AG20443 (cell line): ENCODE results near the gene PLEKHJ1.

ENCODE experiments used
- DNase-seq: peaks from one replicate; pipeline ENCODE4 v3.0.0; 2012; ENCODE audit warnings: low spot score, mixed read lengths

Gene PLEKHJ1

GRCh38 chr19:2249010-2249866 lies 13.1 kb upstream of the PLEKHJ1 start, which contains the start of gene AMH:
Gene AMH, plus strand, starts transcription at chr19:2249323. Its CDS starts 10 bp downstream, at chr19:2249333.
- DNase-seq = no peak

- no peak for DNase-seq
These were observed 12.2 kb upstream of the PLEKHJ1 start for GRCh38 chr19:2248136-2249009.

- DNase-seq = no peak
These were observed 11.4 kb upstream of the PLEKHJ1 start for GRCh38 chr19:2247433-2248101.

GRCh38 chr19:2246801-2247361 lies 10.8 kb upstream of the PLEKHJ1 start:
- DNase-seq = peak; percentile 63

DNA sequence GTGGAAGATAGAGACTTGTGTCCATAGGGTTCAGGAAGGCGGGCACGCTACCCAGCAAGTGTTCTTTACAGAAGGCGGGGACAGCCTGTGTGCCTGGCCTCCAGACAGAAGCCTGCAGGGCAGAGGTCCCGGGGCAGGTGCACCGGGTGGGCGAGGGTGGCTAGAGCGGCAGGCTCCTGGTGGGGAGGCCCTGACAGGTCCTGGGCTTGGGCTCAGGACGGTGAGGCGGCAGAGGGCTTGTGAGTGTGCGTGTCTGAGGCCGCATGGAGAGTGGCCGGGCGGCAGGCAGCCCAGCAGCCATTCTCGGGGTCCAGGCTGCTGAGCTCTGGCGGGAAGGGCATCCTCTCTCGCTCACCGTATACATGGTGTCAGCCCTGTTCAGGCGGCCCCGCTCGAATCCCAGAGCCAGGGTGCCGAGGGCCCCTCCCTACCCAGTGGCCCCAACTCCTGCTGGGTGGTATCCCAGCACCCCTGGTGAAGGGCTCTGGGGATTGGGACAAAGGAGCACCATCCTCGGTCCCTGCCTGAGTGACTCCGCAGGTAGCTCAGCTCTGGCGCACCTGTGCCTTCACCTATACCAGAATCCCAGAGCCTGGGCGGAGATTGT lies 10.0 kb upstream of the PLEKHJ1 start:
- no peak for DNase-seq

GRCh38 chr19:2245273-2245672 lies 9.1 kb upstream of the PLEKHJ1 start:
- no peak for DNase-seq

- DNase-seq = no peak
These were observed 8.4 kb upstream of the PLEKHJ1 start for GRCh38 chr19:2244486-2244885.

GRCh38 chr19:2244125-2244411 lies 7.9 kb upstream of the PLEKHJ1 start:
- no peak for DNase-seq

DNA sequence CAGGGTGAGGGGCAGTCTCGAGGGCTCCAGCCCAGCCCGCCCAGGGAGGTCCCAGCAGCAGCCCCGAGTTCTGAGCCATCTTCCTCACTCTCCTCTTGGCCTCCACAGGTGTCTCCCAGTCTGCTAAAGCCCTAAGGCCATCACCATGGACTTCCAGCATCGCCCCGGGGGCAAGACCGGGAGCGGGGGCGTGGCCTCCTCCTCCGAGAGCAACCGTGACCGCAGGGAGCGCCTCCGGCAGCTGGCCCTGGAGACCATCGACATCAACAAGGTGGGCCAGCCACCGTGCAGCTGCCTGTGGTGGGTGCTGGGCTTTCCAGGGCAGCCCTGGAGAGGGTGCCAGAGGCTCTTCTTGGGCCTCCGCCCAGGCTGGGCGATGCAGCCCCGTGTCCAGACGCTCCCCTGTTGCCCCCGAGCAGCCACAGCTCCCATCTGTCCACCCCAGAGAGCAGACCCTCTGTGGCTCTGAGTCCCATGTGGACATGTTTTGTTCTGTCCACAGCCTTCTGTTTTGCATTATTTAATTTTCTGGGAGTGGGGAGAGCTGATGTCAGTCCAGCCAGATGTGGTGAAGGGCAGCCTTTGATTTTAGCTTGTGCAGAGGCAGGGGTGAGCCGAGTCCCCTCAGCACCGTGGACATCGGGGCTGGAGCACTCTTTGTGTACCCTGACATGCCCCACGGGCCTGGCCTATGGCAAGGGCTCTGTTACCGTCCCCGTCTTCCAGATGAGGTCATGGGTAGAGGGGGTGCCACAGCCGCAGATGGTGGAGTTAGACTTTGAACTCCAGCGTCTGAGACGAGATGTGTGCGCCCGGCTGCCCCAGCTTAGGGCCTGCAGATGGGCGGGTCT lies 7.4 kb upstream of the PLEKHJ1 start:
- no peak for DNase-seq

GRCh38 chr19:2242816-2243215 lies 6.7 kb upstream of the PLEKHJ1 start:
- no peak for DNase-seq

DNA sequence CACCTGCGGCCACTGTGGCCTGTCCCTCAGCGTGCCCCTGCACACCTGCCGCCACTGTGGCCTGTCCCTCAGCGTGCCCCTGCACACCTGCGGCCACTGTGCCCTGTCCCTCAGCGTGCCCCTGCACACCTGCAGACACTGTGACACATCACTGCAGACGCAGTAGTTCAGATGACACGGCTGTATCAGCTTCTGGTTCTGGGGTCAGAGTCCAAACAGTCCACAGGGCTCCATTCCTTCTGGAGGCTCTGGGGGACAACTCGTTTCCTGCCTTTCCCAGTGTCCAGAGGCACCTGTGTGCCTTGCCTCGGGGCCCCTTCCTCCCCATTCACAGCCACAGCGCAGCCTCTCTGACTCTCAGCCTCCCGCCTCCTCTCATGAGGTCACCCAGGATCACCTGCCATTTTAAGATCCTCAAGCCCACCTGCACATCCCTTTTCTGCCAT lies 6.0 kb upstream of the PLEKHJ1 start:
- DNase-seq = no peak

DNA sequence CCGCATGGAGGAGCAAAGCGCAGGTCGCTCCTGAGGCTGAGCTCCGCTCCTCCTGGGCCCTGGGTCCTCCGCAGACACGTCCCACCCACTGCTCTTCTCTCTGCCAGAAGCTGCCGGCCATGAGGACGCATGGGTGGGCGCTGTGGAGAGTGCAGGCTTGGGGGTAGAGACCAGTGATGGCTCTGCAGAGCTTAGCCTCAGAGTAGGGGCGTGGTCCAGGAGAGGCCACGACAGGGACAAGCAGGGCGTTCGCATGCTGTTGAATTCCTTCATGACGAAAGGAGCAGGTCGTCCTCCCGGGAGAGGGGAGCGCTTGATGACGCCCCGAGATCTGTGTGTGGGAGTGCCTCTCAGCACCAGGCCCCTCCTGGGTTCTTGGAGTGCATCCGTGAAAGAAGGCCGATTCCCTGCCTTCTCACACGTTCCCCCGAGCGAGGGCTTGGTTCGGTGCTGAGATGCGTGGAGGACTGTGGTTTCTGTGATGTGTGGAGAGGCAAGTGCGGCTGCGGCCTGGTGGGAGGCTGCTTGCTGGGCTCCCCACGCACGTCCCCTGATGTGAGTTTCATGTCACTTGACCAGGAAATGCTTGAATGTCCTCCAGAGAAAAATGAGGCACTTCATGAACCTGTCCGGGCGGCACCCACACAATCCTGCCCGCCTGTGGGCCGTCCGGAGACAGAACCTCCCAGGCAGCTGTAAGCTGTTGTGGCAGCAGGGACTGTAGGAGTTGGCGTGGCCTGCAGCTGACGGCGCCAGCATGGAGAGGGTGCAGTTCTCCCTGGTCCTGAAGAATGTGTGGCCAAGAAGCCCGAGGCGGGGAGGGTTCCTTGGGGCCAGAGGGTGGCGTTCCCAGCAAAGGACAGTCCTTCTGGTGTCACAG lies 5.0 kb upstream of the PLEKHJ1 start:
- no peak for DNase-seq

DNA sequence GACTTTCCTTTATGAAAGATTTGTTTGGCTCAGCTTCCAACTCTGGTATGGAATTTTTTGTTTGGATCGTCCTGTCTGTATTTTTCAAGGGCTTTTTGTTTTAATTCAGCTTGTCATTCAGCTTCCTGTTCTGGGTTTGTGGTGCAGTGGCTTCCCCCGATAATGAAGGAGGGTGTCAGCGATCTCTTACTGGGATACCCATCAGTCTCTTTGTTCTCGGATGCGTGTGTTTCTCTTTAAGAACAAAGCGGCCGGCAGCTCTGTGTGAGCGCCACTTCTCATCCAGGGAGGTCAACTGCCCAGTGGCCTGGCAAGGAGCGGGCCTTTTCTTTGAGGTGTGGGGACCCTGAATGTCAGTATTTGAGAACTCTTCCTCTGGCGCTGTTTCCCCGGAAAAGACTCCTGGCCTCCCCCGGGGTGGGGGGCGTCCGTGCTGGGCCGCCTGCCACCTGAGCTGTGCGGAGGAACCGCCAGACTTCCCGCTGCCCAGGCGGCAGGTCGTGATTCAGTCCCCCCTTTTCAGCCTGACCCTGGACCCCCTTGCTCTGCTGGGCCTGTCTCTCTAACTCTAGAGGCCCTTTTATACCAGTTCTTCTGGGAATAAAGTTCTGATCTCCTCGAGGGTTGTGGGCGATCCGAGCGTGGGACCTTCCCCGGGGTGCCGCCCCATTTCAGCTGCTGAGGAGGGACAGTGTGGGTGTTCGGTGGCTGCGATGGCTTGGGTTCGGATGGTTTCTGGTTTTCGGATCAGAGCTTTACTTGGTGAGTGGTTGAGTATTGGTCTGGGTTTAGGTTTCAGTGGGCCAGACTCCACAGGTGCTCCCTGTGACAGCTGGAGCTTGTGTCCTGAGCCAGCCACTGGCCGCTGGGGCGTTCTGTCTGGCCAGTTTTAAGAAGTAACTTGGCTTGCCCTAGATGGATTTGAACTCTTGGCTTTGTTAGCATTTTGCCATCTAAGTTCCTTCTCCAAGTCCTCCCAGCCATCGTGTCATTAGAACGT lies 3.9 kb upstream of the PLEKHJ1 start:
- no peak for DNase-seq

DNA sequence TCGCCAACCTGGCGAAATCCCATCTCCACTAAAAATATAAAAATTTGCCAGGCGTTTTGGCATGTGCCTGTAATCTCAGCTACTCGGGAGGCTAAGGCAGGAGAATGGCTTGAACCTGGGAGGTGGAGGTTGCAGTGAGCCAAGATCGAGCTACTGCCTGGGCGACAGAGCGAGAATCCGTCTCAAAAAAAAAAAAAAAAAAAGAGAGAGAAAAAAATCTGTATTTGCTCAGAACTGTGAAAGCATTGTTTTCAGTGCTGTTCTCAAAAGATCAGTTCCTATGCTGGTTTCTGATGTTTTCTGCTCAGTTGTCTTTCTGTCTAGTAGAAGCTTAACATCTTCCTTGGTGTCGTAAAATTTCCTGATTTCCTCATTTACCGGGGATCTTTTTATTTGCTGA lies 3.0 kb upstream of the PLEKHJ1 start:
- no peak for DNase-seq

- DNase-seq = no peak
These were observed 1.7 kb upstream of the PLEKHJ1 start for GRCh38 chr19:2237869-2238153.

GRCh38 chr19:2237051-2237868 lies 1.1 kb upstream of the PLEKHJ1 start:
- no peak for DNase-seq

- no peak for DNase-seq
These were observed 140 bp downstream of the PLEKHJ1 start for GRCh38 chr19:2236064-2236313.

DNA sequence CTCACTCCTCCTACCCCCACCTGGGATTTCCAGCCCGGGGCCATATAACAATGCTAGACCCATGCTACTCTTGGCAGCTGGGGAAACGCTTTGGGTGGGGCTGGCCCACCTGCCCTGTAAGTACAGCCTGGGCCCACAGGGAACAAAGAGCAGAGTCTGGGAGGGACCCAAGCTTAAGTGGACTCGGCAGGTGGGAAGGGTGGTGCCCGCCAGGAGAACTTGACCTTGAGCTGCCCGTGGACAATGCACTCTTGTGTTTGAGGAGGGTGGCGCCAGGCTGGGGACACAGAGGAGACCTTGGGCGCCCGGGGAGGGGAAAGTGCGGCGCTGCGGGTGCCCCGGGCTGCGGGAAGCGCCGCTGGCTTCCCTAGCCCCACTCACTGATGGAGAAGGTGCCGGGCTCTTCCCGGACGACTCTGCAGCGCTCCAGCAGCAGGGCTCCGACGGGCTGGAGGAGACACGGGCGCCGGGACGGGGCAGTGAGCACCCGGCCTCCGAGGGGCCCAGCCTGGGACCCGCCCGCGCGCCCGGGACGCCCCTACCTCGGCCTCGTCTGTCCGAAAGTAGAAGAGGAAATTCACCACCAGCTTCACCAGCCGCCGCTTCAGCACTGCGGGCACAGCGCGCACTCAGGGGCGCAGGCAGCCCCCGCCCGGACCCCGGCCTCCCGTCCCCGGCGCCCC lies 607 bp downstream of the PLEKHJ1 start:
- DNase-seq = no peak
